ENCODE results near the gene CALML5. TPM values are rescaled to one million over a fixed set of nuclear protein-coding genes. Genes with fewer than 3 reads are reported as not detected.
A peak's percentile ranks its signal among the peaks of the same experiment; 100 is the strongest.

CALML5 gene
- total RNA-seq, 1 donor from 2014 or later = not detected

DNA sequence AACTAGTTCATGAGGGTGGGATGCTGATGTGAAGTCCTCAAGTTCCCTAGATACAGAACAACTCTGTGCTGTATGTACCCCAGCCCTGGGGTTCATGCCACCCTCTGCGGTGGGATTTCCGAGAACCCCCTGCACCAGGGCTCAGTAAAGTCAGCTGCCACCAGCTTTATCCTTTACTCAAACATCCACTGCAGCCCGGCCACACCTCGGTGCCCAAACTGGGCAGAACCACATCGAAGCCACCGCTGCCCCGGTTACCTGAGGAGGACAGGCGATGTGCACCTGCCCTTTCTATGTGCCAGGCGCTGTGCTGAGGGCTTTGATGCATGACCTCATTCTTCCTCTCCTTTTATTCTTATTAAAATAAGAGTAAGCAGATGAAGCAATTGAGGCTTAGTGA, 9.9 kb upstream of the CALML5 start:
- peaks cover 9% of the 10 kb centered on the region for H3K27me3 Mint-ChIP-seq (ENCODE audit: unreplicated experiment)
- no peak for DNase-seq (ENCODE audit: low spot score)
- TF ChIP-seq, protein P1, sequence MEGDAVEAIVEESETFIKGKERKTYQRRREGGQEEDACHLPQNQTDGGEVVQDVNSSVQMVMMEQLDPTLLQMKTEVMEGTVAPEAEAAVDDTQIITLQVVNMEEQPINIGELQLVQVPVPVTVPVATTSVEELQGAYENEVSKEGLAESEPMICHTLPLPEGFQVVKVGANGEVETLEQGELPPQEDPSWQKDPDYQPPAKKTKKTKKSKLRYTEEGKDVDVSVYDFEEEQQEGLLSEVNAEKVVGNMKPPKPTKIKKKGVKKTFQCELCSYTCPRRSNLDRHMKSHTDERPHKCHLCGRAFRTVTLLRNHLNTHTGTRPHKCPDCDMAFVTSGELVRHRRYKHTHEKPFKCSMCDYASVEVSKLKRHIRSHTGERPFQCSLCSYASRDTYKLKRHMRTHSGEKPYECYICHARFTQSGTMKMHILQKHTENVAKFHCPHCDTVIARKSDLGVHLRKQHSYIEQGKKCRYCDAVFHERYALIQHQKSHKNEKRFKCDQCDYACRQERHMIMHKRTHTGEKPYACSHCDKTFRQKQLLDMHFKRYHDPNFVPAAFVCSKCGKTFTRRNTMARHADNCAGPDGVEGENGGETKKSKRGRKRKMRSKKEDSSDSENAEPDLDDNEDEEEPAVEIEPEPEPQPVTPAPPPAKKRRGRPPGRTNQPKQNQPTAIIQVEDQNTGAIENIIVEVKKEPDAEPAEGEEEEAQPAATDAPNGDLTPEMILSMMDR (IDR thresholded peaks at IDR 0.05; ENCODE audit: unreplicated experiment) = no peak

DNA sequence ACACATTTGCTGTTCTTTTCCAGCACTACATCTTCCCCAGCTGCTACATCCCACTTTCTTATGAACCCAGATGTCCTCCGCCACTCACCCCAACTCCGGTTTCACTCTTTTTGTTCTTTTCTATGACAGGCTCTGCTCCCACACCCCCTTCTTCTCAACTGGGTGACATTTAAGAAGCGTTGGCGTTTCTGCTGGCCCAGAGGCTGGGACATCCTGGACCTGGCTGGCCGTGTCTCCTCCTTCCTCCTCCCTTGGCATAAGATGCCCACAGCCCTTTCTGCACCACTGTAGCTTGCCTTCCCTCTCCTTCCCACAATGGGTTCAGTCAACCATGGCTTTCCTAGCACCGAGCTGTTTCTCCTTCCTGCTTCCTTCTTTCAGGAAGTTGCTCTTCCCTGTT, 9.4 kb upstream of the CALML5 start:
- no peak for DNase-seq (ENCODE audit: low spot score)
- Mint-ChIP-seq H3K27ac (ENCODE audit: unreplicated experiment) (peak overlapping the region; percentile 10), H3K4me3 (ENCODE audit: unreplicated experiment) (peak overlapping the region; percentile 9), H3K4me1 (ENCODE audit: unreplicated experiment) (peaks cover 19% of the 10 kb centered on the region), H3K36me3 (ENCODE audit: low read depth, unreplicated experiment) (peaks cover 4% of the 10 kb centered on the region), H3K27me3 (ENCODE audit: unreplicated experiment) (peaks cover 10% of the 10 kb centered on the region), H3K9me3 (ENCODE audit: unreplicated experiment) (no peaks in the 10 kb centered on the region)
- TF ChIP-seq, protein P1 (IDR thresholded peaks at IDR 0.05; ENCODE audit: unreplicated experiment) = no peak

More for the DNA sequence above, 9.9 kb upstream of the CALML5 start:
- H3K27ac Mint-ChIP-seq (ENCODE audit: unreplicated experiment) = no peak overlapping the region
- H3K9me3 Mint-ChIP-seq (ENCODE audit: unreplicated experiment) = no peaks in the 10 kb centered on the region
- H3K4me1 Mint-ChIP-seq (ENCODE audit: unreplicated experiment) = peaks cover 19% of the 10 kb centered on the region
- peaks cover 4% of the 10 kb centered on the region for H3K36me3 Mint-ChIP-seq (ENCODE audit: low read depth, unreplicated experiment)
- no peak overlapping the region for H3K4me3 Mint-ChIP-seq (ENCODE audit: unreplicated experiment)

DNA sequence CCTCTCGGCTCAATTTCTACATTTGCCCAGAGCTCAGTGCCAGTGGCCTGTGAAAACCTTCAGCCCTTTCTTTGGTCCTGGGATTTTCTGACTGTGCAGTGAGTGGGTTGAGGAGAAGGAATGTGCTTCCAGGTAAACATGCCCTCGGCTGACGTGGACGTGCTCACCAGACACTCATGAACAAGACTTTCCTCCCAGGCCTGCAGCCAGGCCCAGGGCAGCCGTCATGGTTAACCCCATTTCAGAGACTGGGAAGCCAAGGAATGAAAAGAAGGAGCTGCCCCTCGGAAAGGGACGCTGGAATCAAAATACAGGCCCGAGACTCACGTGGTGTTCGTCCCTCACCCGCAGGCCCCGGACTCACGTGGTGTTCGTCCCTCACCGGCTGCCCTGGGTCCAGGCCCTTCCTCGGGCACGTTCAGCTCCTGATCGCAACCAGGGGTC, 8.8 kb upstream of the CALML5 start:
- no peak for DNase-seq (ENCODE audit: low spot score)
- Mint-ChIP-seq H3K36me3 (ENCODE audit: low read depth, unreplicated experiment) (peaks cover 4% of the 10 kb centered on the region), H3K9me3 (ENCODE audit: unreplicated experiment) (no peaks in the 10 kb centered on the region), H3K27me3 (ENCODE audit: unreplicated experiment) (peaks cover 7% of the 10 kb centered on the region), H3K4me1 (ENCODE audit: unreplicated experiment) (peaks cover 18% of the 10 kb centered on the region), H3K27ac (ENCODE audit: unreplicated experiment) (no peak overlapping the region), H3K4me3 (ENCODE audit: unreplicated experiment) (no peak overlapping the region)
- TF ChIP-seq, protein P1 (IDR thresholded peaks at IDR 0.05; ENCODE audit: unreplicated experiment) = no peak

DNA sequence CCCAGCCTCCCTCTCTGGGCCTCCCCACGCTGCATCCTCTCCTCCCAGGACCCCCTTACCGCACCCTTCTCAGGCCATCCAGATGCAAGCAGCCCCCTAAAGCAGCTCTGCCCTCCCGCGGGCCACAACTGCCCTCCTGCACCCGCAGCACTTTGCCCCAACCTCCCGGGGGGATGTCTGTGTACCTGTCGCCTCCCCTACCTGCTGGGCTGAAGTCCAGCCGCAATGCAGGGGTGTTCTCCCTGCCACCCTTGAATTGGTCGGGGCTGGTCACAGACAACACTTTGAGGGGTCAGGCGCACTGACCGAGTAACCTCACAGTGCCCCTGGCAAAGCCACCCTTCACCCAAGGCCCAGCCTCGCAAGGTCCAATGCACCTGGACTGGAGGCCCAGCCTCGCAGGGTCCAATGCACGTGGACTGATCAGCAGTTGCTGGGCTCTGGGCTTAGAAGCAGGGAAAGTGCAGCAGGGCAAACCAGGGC, 8.3 kb upstream of the CALML5 start:
- Mint-ChIP-seq H3K4me3 (ENCODE audit: unreplicated experiment) (no peak overlapping the region), H3K36me3 (ENCODE audit: low read depth, unreplicated experiment) (peaks cover 2% of the 10 kb centered on the region), H3K9me3 (ENCODE audit: unreplicated experiment) (no peaks in the 10 kb centered on the region), H3K27me3 (ENCODE audit: unreplicated experiment) (peaks cover 7% of the 10 kb centered on the region), H3K4me1 (ENCODE audit: unreplicated experiment) (peaks cover 15% of the 10 kb centered on the region), H3K27ac (ENCODE audit: unreplicated experiment) (no peak overlapping the region)
- DNase-seq (ENCODE audit: low spot score) = no peak
- TF ChIP-seq, protein P1 (IDR thresholded peaks at IDR 0.05; ENCODE audit: unreplicated experiment) = no peak

DNA sequence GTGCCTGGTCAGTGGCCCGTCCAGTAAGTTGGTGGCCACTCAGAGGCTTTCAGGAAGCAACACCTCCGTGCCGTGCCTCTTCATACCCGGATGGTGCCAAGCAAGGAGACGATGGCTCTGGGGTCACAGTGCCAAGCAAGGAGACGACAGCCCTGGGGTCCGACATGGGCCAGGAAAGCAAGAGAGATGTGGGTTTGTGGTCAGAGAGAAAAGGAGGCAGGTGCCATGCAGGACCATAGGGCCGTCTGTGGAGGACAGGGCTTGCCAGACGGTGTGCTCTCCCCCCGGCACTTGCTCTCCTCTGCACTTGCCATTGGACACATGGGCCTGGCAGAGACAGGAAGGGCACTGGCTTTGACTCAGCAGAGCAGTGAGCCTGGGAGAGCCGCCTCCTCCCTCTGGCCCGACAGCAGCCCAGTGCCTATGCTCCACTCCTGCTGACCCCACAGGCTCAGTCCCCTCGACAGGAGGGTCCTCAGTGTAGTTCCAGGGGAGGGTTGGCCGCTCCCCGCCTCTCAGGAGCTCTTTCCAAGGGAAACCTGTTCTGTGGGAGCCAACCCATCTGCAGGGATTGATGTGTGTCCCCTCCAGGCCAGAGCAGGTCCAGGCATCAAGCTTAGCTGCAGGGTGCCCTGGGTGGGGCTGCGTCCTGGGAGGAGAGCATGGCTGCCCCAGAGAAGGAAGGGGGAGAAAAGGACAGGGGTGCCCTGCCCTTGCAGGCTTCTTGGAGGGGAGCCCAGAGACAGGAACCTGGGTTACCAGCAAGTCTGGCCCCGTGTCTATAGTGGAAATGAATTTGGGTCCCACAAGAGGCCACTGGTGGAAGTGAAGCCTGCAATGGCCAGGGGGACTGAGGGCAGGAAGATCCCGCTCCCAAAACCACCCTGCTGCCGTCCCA, 7.6 kb upstream of the CALML5 start:
- peaks cover 6% of the 10 kb centered on the region for H3K27me3 Mint-ChIP-seq (ENCODE audit: unreplicated experiment)
- H3K36me3 Mint-ChIP-seq (ENCODE audit: low read depth, unreplicated experiment) = no peaks in the 10 kb centered on the region
- no peak for DNase-seq (ENCODE audit: low spot score)
- TF ChIP-seq, protein P1 (IDR thresholded peaks at IDR 0.05; ENCODE audit: unreplicated experiment) = no peak
- no peak overlapping the region for H3K4me3 Mint-ChIP-seq (ENCODE audit: unreplicated experiment)
- no peaks in the 10 kb centered on the region for H3K9me3 Mint-ChIP-seq (ENCODE audit: unreplicated experiment)
- peaks cover 14% of the 10 kb centered on the region for H3K4me1 Mint-ChIP-seq (ENCODE audit: unreplicated experiment)
- no peak overlapping the region for H3K27ac Mint-ChIP-seq (ENCODE audit: unreplicated experiment)
